GM23338 (cell line): ENCODE measurements around the gene NDOR1. TPM values are rescaled to one million over a fixed set of nuclear protein-coding genes. Genes with fewer than 3 reads are reported as not detected.
A peak's percentile ranks its signal among the peaks of the same experiment; 100 is the strongest.

Experiments
- ATAC-seq: fragments of 200-7000 bp; cut with Tn5 transposase; 3 replicates; pipeline ENCODE4 v1.9.1; 2020
- DNase-seq: peaks from one replicate; pipeline ENCODE4 v3.0.0-alpha.2; 2015; ENCODE audit warnings: low spot score
- H2AFZ ChIP-seq: fragments of 200-600 bp; sonication (generic); 2 replicates; pipeline ENCODE4 v1.8.0; 2016; ENCODE audit warnings: antibody characterized with exemption, mild to moderate bottlenecking, moderate library complexity
- H3F3A ChIP-seq: fragments of 200-600 bp; sonication (generic); replicated peaks from 2 replicates; pipeline ENCODE4 v1.8.0; 2017; ENCODE audit warnings: antibody characterized with exemption, mixed run types, low read depth
- H3K27ac ChIP-seq: fragments of 200-600 bp; sonication (generic); 2 replicates; pipeline ENCODE4 v1.6.1; 2016; ENCODE audit warnings: low read depth
- H3K27me3 ChIP-seq: fragments of 200-600 bp; sonication (generic); 2 replicates; pipeline ENCODE4 v1.8.0; 2016; ENCODE audit warnings: mild to moderate bottlenecking, mixed run types, moderate library complexity; ENCODE audit not compliant: insufficient read depth
- H3K36me3 ChIP-seq: fragments of 200-600 bp; sonication (generic); 2 replicates; pipeline ENCODE4 v1.8.0; 2016; ENCODE audit warnings: mild to moderate bottlenecking; ENCODE audit not compliant: insufficient read depth
- H3K4me1 ChIP-seq: fragments of 200-600 bp; sonication (generic); 2 replicates; pipeline ENCODE4 v1.8.0; 2016; ENCODE audit warnings: mild to moderate bottlenecking, moderate library complexity; ENCODE audit not compliant: insufficient read depth
- H3K4me2 ChIP-seq: fragments of 200-600 bp; sonication (generic); 2 replicates; pipeline ENCODE4 v1.7.1; 2017; ENCODE audit warnings: mixed run types
- H3K4me3 ChIP-seq: fragments of 200-600 bp; sonication (generic); 2 replicates; pipeline ENCODE4 v1.6.1; 2016; ENCODE audit warnings: mixed run types
- H3K79me2 ChIP-seq: fragments of 200-600 bp; sonication (generic); replicated peaks from 2 replicates; pipeline ENCODE4 v1.8.0; 2017; ENCODE audit warnings: mild to moderate bottlenecking; ENCODE audit not compliant: insufficient read depth
- H3K9me2 ChIP-seq: fragments of 200-600 bp; sonication (generic); 2 replicates; pipeline ENCODE4 v1.8.0; 2017; ENCODE audit not compliant: insufficient read depth
- H4K20me1 ChIP-seq: fragments of 200-600 bp; sonication (generic); replicated peaks from 2 replicates; pipeline ENCODE4 v1.8.0; 2017; ENCODE audit warnings: mild to moderate bottlenecking; ENCODE audit not compliant: insufficient read depth
- H3K27ac Mint-ChIP-seq: 2 replicates; pipeline ENCODE4 v1.8.0; 2020; ENCODE audit warnings: inconsistent platforms, mild to moderate bottlenecking, moderate library complexity, mixed read lengths
- H3K27me3 Mint-ChIP-seq: 3 replicates; pipeline ENCODE4 v1.8.0; 2022; ENCODE audit warnings: low read depth, mild to moderate bottlenecking, moderate library complexity, mixed read lengths, inconsistent platforms; ENCODE audit not compliant: insufficient read depth, poor library complexity
- H3K36me3 Mint-ChIP-seq: 3 replicates; pipeline ENCODE4 v1.8.0; 2021; ENCODE audit warnings: low read depth, mild to moderate bottlenecking, inconsistent platforms, moderate library complexity, mixed read lengths
- H3K4me1 Mint-ChIP-seq: 3 replicates; pipeline ENCODE4 v1.8.0; 2020; ENCODE audit warnings: mild to moderate bottlenecking, inconsistent platforms, mixed read lengths
- H3K4me3 Mint-ChIP-seq: 3 replicates; pipeline ENCODE4 v1.8.0; 2021; ENCODE audit warnings: moderate library complexity, mild to moderate bottlenecking, inconsistent platforms, mixed read lengths
- H3K9me3 Mint-ChIP-seq: 3 replicates; pipeline ENCODE4 v1.8.0; 2020; ENCODE audit warnings: moderate library complexity, mild to moderate bottlenecking, inconsistent platforms, mixed read lengths
- CTCF ChIP-seq, 2 experiments: fragments of 200-600 bp in 1 of 2; sonication (generic) in 1 of 2; conservative IDR thresholded peaks; 2 replicates each; pipeline versions ENCODE4 v1.5.1 to v1.6.1; 2016 to 2017; ENCODE audit warnings: antibody characterized with exemption in 2 of 2, low read depth in 2 of 2, mild to moderate bottlenecking in 2 of 2, moderate library complexity in 1 of 2
- EZH2phosphoT487 ChIP-seq: fragments of 200-600 bp; sonication (generic); IDR thresholded peaks from one replicate; pipeline ENCODE4 v1.8.1; 2018; ENCODE audit warnings: antibody characterized with exemption; ENCODE audit not compliant: unreplicated experiment
- REST ChIP-seq: IDR thresholded peaks from one replicate; pipeline ENCODE4 v1.6.1; 2018; ENCODE audit warnings: antibody characterized with exemption; ENCODE audit not compliant: unreplicated experiment
- STAT1 ChIP-seq: IDR thresholded peaks from one replicate; pipeline ENCODE4 v1.6.1; 2016; ENCODE audit warnings: antibody characterized with exemption; ENCODE audit not compliant: unreplicated experiment
- ZNF462 ChIP-seq: fragments of 250-450 bp; sonication (Bioruptor Pico); IDR thresholded peaks from 2 replicates; pipeline ENCODE4 v1.5.0; 2020; ENCODE audit warnings: mild to moderate bottlenecking, moderate library complexity
- polyA plus RNA-seq: library from polyadenylated mRNA; unstranded; fragments of >200 nt; fragmentation: Nextera tagmentation; extraction: Ambion mirVana; gene quantifications from 2 replicates; pipeline ENCODE4 v1.2.1, GENCODE V29; 2016
- total RNA-seq: library from RNA; depleted of rRNA; stranded (reverse); fragments of >200 nt; shearing (Covaris generic); gene quantifications from 2 replicates; pipeline ENCODE4 v1.2.3, GENCODE V29; 2014

NDOR1 gene
- total and polyA plus RNA-seq, 2 experiments from 2014 or later: 19.4 to 38.1 TPM

GRCh38 chr9:137167277-137167746 lies 38.2 kb upstream of the NDOR1 start:
- Mint-ChIP-seq H3K27me3 (peaks cover 74% of the 10 kb centered on the region), H3K27ac (no peak overlapping the region), H3K36me3 (no peaks in the 10 kb centered on the region), H3K9me3 (no peaks in the 10 kb centered on the region), H3K4me1 (peaks cover 5% of the 10 kb centered on the region; the same call in 2 of the 3 replicates), H3K4me3 (no peak overlapping the region)
- H3K9me2 ChIP-seq: no peaks in the 10 kb centered on the region
- no peak overlapping the region for H3K27ac ChIP-seq
- no peaks in the 10 kb centered on the region for H3F3A ChIP-seq
- peak overlapping the region; percentile 82; the same call in 1 of the 2 replicates for H3K4me2 ChIP-seq
- H3K4me1 ChIP-seq: no peaks in the 10 kb centered on the region; the same call in 1 of the 2 replicates
- H4K20me1 ChIP-seq: no peaks in the 10 kb centered on the region
- no peak for TF ChIP-seq STAT1
- TF ChIP-seq CTCF (conservative IDR thresholded peaks at IDR 0.05; ENCODE audit: low read depth in 2 of 2): no peak
- no peak for TF ChIP-seq REST
- TF ChIP-seq ZNF462 (CRISPR knock-in tag): no peak
- TF ChIP-seq EZH2phosphoT487: no peak
- DNase-seq (peak; percentile 19), ATAC-seq (no peak)
- H3K27me3 ChIP-seq: peaks cover 82% of the 10 kb centered on the region
- no peak overlapping the region for H2AFZ ChIP-seq
- H3K4me3 ChIP-seq: peak overlapping the region; percentile 55; the same call in 1 of the 2 replicates
- H3K36me3 ChIP-seq: no peaks in the 10 kb centered on the region
- no peaks in the 10 kb centered on the region for H3K79me2 ChIP-seq
